HG03066 (cell line): ENCODE results near the gene CFC1.
"Not testable (repeated sequence)": the region's sequence is repeated elsewhere in the genome, so short reads cannot be mapped to it uniquely, and the experiment has no call there.

Experiments used
- ATAC-seq: cut with Tn5 transposase; IDR thresholded peaks from one replicate; pipeline ENCODE4 v1.9.1; 2021; ENCODE audit warnings: low read depth; ENCODE audit not compliant: unreplicated experiment

Gene CFC1

DNA sequence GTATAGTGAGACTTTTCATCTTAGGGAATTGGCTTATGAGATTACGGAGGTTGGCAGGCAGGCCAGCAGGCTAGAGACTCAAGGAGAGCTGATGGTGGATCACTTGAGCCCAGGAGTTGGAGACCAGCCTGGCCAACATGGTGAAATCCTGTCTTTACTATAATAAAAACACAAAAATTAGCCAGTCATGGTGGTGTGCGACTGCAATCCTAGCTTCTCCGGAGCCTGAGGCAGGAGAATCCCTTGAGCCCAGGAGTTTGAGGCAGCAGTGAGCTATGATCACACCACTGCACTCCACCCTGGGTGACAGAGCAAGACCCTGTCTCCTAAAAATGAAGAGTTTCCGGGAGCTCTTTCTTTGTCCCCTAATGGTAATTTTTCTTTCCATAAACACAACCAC is 14.6 kb downstream of the CFC1 start:
- not testable (repeated sequence) for ATAC-seq

DNA sequence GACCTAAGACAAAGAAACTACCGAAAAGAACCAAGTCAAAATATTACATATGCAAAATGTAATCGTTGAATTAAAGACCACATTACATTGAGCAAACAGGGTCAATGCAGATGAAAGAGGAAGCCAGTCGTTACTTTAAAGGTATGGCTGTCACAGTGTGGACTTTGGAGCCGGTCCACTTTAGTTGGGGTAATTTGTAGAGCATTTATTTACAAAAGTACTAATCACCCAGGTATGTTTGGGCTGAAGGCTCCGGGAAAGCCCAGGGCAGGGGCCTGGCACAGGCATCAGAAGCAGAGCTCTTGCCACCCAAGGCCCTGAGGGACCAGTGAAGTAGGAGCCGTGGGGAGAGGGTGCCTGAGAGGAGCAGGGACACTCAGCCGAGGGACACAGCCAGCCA is 15.8 kb downstream of the CFC1 start:
- ATAC-seq, result not testable (repeated sequence)

DNA sequence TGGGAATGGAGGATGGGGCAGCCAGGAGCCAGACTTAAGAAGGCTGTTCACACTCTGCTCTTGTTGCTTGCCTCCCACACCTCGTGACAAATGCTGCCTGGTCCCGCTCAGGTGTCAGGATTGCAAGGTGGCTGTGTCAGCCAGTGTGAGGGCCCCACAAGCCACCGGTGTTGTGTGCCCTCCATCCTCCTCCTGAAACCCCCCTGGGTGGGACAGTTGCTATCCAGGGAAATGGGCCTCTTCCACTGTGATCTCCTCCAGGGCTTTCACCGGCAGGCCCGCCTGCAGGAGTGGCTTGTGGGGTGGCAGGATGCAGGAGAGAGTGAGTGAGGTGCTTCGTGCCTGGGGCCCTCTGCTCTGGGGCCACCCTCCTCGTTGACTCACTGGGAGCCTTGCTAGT is 16.4 kb downstream of the CFC1 start:
- not testable (repeated sequence) for ATAC-seq

DNA sequence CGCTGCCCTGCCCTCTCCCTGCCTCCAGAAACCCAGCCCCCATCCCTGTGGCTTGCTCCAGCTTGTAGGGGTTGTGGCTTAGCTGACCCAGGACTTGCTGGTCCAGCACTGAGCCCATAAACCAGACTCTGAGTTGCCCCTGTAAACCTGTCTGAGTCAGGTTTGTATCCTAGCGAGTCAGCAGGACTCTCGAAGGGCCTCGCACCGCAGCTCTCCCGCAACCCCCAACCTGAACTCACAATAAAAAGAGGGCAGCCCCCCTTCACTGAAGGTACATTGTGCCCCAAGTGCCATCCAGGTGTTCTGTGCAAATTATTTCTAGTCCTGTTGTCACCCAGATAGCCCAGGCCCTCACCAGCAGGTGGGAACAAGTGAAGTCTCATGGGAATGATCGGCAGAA is 17.9 kb downstream of the CFC1 start:
- ATAC-seq, result not testable (repeated sequence)

DNA sequence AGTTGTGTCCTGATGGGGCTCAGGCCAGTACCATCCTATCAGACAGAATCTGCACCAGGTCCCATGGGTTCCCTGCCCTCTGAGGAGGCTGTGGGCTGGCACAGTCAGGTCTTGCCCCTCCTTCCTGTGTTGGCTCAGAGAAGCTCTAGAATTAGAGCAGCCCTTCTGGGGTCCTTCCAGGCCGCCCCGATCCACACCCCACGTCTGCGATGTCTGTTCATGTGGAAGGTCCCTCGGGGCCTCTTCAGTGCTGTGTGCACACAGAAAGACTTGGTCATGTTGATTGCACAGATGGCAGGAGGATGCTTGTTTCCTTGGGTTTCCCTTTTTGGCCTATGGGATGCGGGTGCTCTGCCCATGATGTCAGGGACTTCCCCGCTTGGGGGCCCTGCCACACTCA is 20.3 kb downstream of the CFC1 start:
- ATAC-seq, result not testable (repeated sequence)

DNA sequence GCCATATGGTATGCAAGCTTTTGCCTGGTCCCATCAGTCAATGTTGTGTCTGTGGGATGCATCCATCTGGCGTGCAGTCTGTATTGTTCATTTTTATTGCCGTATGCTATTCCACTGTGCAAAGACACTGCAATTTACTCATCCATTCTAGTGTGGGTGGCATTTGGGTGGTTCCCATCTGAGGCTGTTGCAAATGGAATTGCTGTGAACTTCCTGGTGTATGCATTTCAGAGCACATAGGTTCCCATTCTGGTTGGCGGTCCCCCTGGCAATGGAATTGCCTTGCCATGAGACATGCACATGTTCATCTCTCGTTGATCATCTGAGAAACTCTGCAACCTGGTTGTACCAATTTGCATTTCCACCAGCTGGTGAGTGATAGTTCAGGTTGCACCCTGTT is 21.8 kb downstream of the CFC1 start:
- not testable (repeated sequence) for ATAC-seq

DNA sequence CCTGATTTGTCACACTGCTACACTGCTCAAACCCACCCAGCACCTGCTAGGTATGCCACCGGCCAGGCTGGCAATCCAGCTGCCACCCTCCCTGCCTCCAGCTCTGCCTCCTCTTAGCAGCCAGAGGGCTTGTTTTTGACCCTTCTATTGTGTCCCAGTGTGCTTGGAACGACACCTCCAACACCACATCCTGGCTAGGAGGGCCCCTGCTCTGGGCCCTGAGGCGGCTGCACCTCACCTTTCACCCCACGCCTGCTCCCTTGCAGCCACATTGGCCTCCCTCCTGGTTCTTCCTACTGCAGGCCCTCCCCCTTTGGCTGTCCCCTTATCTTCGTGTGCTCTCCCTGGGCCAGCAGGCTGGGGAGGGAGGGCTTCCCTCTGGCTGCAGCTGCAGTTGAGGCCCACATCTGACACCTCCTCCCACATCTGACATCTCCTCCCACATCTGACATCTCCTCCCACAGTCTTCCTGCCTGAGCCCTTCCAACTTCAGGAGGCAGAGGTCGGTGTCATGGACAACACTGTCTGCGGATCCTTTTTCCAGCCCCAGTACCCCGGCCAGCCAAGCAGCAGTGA is 23.1 kb downstream of the CFC1 start:
- ATAC-seq, result not testable (repeated sequence)

DNA sequence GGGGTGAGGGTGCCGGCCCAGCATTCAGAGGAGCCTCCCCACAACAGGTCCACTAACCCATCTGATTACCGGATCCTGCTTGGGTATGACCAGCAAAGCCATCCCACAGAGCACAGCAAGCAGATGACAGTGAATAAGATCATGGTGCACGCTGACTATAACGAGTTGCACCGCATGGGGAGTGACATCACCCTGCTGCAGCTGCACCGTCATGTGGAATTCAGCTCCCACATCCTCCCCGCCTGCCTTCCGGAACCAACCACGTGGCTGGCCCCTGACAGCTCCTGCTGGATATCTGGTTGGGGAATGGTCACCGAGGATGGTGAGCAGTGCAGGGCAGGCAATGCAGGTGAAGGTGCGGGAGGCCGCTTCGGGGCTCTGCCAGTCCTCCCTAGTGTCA is 25.1 kb downstream of the CFC1 start:
- ATAC-seq, result not testable (repeated sequence)

DNA sequence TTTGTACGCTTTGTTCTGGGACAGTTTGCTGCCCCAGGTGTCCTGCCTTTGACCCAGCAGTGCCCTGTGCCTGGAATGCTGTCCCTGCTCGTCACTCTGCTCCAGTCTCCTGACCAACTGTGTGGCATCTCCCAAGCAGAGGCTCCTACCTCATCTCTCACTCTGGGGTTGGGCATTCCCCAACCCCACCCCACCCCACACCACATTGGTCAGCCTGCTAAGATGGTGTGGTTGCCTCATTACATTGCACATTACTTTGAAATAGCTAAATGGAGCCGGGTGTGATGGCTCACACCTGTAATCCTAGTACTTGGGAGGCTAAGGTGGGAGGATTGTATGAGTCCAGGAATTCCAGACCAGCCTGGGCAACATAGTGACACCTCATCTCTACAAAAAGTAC is 27.4 kb downstream of the CFC1 start:
- ATAC-seq, result not testable (repeated sequence)

DNA sequence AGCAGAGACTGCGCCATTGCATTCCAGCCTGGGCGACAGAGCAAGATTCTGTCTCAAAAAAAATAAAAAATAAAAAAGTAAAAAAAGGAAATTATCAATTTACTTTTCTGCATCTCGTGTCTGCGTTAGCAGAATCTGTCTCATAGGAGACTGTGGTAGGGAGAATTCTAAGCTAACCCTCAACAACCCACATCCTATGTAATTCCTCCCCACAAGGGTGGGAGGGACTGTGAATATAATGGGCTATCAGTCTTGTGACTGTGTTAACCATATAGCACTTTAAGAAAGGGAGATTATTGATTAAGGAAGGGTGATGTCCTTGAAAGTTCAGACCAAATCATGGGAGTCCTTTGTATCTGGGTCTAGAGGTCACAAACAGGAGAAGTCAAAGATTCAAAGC is 33.2 kb downstream of the CFC1 start:
- not testable (repeated sequence) for ATAC-seq

DNA sequence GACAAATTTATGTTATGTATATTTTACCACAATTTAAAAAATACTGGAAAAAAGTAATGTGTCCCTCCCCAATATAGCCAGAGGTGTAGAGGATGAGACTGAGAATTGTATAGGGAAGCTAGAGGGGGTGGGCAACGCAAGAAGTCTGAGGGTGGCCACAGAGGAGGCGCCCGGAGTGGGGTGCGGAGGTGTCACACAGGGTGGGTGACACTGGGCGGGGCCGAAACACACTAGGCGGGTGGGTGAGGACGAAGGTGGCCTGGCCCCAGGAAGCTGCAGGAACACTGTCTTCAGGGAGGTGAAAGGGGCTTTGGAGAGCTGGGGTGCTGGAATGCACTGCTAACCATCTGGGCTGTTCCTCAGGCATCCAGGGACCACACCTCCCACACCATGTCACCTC is 42.9 kb downstream of the CFC1 start:
- ATAC-seq, result not testable (repeated sequence)

DNA sequence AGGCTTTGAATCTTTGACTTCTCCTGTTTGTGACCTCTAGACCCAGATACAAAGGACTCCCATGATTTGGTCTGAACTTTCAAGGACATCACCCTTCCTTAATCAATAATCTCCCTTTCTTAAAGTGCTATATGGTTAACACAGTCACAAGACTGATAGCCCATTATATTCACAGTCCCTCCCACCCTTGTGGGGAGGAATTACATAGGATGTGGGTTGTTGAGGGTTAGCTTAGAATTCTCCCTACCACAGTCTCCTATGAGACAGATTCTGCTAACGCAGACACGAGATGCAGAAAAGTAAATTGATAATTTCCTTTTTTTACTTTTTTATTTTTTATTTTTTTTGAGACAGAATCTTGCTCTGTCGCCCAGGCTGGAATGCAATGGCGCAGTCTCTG is 45.2 kb downstream of the CFC1 start:
- not testable (repeated sequence) for ATAC-seq

DNA sequence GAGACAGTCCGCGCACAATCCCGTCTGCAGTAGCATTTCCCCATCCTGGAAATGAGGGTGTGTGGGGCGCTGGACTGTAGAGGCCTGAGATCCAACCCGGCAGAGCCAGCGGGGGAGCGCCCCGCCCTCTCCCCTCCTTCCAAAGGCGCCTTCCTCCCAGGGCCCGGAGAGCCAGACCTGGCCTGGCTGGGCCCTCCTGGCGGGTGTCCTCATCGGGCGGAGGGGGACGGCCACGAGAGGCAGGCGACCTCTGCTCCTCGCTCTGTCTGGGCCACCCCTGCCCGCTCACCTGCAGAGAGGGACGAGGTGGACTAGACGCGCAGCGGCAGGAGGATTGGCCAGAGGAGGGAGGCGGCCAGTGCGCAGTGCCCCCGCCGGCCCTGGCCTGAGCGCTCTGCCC is 49.9 kb downstream of the CFC1 start:
- ATAC-seq, result not testable (repeated sequence)

DNA sequence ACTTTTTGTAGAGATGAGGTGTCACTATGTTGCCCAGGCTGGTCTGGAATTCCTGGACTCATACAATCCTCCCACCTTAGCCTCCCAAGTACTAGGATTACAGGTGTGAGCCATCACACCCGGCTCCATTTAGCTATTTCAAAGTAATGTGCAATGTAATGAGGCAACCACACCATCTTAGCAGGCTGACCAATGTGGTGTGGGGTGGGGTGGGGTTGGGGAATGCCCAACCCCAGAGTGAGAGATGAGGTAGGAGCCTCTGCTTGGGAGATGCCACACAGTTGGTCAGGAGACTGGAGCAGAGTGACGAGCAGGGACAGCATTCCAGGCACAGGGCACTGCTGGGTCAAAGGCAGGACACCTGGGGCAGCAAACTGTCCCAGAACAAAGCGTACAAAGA is 51.0 kb downstream of the CFC1 start:
- not testable (repeated sequence) for ATAC-seq

DNA sequence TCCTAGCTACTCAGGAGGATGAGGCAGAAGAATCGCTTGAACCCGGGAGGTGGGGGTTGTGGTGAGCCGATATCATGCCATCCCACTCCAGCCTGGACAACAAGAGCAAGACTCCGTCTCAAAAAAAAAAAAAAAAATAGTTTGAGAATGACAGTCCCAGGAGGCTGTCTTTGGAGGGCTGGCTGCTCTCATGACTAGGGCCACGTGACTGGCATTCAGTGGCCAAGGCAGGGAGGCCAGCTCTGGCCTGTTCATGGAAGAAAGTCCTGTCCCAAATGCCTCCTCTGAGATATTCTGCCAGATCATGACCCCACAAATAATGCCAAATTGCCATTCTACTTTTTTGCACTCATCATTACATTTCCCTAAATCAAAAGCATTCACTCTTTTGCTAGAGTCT is 54.4 kb downstream of the CFC1 start:
- ATAC-seq, result not testable (repeated sequence)

DNA sequence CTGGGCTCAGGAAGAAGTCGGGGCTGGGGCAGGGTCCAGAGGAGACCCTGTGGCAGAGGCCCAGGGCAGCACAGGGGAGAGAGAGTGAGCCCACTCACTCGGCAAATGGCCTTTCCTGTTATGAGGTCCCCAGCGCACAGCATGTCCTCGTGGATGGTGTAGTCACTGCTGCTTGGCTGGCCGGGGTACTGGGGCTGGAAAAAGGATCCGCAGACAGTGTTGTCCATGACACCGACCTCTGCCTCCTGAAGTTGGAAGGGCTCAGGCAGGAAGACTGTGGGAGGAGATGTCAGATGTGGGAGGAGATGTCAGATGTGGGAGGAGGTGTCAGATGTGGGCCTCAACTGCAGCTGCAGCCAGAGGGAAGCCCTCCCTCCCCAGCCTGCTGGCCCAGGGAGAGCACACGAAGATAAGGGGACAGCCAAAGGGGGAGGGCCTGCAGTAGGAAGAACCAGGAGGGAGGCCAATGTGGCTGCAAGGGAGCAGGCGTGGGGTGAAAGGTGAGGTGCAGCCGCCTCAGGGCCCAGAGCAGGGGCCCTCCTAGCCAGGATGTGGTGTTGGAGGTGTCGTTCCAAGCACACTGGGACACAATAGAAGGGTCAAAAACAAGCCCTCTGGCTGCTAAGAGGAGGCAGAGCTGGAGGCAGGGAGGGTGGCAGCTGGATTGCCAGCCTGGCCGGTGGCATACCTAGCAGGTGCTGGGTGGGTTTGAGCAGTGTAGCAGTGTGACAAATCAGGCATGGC is 55.4 kb downstream of the CFC1 start:
- ATAC-seq, result not testable (repeated sequence)

DNA sequence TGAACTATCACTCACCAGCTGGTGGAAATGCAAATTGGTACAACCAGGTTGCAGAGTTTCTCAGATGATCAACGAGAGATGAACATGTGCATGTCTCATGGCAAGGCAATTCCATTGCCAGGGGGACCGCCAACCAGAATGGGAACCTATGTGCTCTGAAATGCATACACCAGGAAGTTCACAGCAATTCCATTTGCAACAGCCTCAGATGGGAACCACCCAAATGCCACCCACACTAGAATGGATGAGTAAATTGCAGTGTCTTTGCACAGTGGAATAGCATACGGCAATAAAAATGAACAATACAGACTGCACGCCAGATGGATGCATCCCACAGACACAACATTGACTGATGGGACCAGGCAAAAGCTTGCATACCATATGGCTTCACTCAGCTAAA is 56.6 kb downstream of the CFC1 start:
- ATAC-seq, result not testable (repeated sequence)
